NCI-H345 treated with DMSO at 0.1 percent for 48 hours (cell line): ENCODE data around the gene TJP2.
"Not testable (repeated sequence)": the region's sequence is repeated elsewhere in the genome, so short reads cannot be mapped to it uniquely, and the experiment has no call there.

Experiments used
- DNase-seq: peaks from one replicate; lab custom pipeline; 2025; ENCODE audit not compliant: unreplicated experiment; lab: John Stamatoyannopoulos, UW

TJP2 gene

DNA sequence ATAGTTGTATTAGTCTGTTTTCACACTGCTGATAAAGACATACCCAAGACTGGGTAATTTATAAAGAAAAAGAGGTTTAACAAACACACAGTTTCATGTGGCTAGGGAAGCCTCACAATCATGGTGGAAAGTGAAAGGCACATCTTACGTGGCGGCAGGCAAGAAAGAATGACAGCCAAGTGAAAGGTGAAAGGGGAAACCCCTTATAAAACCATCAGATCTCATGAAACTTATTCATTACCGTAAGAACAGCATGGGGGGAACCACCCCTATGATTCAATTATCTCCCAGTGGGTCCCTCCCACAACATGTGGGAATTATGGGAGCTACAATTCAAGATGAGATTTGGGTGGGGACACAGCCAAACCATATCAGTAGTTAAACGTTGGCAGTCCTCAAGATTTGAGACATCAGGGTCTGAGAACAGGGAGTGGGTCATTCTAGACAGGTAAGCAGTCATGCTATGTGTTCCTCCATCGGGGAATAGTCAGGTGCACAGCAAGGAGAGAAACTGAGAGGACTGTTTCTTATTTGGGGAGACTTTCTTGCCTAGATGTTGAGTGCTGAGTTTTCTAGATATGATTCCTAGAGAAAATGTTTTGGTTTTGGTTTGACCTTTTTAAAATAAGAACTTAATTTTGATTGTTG, 105.1 kb downstream of the TJP2 start:
- DNase-seq = no peak

DNA sequence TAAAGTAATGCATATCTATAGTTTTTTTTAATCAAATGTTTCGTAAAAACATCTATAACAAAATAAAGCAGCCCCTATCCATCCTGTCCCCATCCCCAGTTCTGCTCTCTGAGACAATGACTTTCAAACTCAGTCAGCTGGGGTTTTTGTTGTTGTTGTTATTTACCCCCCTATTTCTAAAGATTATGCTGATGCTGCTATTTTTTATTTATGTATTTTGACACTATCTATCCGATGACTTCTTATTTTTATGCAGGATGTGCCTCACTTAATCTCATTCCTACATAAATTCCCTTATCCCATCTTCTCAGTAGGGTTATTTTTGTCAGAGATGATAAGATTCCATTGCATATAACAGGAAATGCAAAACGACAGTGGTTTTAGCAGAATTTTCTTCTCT, 105.7 kb downstream of the TJP2 start:
- no peak for DNase-seq

DNA sequence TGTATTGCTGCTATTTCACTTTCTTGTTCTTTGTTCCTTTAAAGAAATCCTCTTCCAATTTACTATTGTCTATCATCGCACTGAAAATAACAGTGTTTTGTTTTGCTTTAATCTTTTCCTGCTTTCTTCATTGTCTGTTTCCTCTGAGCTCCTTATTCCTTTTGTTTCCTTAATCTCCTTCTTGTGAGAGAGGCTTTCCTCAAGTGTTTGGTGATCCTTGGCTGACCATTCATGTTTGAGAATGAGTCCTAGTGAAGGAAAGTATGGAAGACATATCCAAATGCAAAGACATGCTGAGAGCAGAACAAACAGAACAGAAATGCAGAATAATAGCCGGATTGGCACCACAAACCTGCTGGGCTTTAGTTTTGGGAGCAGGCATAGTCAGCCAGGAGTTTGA, 108.9 kb downstream of the TJP2 start:
- DNase-seq = no peak

DNA sequence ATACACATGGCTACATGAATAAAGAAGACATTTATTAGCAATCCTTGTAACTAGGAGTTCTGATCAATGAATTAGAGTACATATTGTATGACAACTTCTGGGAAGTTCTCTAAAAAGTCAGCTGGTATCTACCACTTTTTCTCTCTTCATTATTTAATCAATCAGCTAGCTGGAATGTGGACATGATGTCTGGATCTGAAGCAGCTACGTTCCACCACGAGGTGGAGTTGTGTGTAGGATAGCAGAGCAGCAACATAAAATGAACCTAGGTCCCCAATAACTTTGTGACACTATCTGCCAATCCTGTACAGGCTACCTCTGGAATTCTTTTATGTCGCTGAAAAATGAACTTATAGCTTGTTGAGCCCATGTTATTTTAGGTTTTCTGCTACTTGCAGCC, 118.0 kb downstream of the TJP2 start:
- no peak for DNase-seq

DNA sequence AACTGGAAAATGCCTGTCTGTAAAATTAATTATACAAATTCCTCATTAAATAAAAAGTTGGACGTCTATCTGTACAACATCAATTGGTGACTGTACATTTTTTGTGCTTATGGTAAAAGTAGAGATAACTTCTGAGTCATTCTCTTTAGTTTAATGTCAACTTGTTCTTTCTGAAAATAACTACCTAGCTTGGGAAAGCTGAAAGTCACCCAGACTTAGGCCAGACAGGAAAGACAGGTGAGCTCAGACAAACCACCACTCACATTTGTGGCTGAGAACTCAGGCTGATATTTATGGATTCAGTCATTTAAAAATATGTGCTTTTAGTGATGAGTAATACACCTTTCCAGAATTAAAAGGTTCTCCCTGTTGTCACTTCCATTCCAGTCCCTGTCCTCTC, 119.1 kb downstream of the TJP2 start:
- DNase-seq = no peak

DNA sequence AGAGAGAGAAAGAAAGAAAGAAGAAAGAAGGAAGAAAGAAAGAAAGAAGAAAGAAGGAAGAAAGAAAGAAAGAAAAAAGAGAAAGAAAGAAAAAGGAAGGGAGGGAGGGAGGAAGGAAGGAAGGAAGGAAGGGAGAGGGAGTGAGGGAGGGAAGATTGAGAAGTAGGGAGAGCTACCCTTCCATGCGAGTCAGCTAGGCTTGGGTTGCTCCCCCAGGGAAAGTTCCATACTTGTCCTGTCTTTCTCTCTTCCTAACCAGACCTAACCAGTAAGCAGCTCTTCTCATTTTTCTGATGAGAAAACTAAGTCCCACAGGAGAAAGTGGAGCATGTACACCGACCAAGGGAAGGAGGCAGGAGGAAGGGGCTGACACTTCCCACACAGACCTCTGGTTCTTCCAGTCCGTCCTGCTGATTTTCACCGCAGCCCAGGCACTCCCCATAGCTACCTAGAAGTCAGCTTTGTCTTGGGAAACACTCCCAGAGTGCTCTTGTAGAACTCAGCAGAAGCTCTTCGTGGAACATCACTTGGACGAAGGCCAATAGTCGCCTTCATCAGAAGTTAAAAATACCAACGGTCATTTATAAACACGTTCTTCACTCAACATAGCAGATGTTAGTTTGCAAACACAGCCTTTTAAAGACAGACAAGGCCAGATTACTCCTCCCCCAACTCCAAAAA, 121.9 kb downstream of the TJP2 start:
- no peak for DNase-seq

DNA sequence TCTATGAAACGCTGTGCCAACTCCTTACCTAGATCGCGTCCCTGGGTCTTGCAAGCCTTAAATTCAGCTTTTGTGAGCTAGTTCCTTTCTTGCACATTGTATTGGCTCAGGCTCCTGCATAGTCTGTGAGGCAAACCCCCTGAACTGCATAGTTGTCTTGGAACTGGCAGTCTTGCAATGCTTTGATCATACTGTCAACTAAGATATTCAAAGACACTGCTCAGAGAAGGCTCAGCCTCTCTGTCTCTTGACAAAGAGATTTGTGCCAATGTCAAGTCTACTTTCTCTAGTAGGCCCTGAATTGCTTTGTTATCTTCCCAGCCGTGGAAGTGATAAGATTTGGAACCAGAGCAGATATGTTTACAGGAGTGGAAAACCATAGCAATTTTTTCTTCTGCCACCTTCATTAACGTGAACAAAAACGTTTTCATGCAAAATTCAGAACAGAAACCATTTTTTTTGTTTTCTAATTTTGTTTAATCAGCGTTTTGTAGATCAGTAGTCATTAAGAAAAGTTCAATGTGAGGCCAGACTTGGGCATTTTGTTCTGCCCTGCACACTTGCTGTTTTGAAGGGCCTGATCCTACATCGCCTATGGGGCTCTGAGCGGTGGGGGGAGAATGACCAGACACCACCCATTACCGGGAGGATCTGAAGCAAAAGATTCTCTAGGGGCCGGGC, 123.4 kb downstream of the TJP2 start:
- DNase-seq = no peak

DNA sequence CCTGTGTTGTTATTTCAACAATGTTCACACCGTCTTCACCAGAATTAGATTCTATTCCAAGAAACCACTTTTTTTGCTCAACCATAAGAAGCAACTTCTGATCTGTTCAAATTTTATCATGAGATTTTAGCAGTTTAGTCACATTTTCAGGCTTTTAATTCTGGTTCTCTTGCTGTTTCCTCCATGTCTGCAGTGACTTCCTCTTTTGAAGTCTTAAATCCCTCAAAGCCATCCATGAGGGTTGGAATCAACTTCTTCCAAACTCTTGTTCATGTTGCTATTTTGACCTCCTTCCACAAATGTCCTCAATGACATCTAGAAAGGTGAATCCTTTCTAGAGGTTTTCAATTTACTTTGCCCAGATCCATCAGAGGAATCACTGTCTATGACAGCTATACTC, 125.2 kb downstream of the TJP2 start:
- DNase-seq = no peak

DNA sequence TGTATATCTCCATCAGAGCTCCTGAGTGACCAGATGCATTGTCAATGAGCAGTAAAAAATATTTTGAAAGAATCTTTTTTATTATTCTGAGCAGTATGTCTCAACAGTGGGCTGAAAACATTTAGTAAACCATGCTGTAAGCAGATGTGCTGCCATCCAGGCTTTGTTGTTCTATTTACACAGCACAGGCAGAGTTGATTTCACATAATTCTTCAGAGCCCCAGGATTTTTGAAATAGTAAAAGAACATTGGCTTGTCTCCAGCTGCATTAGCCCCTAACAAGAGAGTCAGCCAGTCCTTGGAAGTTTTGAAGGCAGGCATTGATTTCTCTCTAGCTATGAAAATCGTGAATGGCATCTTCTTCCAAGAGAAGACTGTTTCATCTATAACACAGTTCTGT, 125.7 kb downstream of the TJP2 start:
- no peak for DNase-seq

DNA sequence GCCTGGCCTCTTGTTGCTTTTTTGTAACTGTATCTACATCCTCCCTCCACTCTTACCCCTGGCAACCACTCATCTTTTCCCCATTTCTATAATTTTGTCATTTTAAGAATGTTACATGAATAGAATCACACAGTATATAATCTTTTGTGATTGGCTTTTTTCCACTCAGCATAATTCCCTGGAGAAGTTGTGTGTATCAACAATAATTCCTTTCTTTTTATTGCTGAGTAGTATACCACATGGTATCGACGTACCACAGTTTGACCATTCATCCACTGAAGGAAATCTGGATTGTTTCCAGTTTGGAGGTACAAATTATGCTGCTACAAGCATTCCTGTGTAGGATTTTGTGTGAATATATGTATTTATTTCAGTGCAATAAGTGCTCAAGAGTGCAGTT, 129.3 kb downstream of the TJP2 start:
- no peak for DNase-seq

DNA sequence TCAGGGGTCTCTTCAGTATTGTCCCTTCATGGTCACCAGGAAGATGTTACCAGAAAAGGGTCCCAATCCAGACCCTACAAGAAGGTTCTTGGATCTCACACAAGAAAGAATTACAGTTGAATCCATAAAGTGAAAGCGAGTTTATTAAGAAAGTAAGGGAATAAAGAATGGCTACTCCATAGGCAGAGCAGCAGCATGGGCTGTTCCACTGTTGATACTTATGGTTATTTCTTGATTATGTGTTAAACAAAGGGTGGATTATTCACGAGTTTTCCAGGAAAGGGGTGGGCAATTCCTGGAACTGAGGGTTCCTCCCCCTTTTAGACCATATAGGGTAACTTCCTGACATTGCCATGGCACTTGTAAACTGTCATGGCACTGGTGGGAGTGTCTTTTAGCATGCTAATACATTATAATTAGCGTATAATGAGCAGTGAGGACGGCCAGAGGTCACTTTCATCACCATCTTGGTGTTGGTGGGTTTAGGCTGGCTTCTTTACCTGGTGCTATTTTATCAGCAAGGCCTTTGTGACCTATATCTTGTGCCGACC, 132.9 kb downstream of the TJP2 start:
- DNase-seq = not testable (repeated sequence)

DNA sequence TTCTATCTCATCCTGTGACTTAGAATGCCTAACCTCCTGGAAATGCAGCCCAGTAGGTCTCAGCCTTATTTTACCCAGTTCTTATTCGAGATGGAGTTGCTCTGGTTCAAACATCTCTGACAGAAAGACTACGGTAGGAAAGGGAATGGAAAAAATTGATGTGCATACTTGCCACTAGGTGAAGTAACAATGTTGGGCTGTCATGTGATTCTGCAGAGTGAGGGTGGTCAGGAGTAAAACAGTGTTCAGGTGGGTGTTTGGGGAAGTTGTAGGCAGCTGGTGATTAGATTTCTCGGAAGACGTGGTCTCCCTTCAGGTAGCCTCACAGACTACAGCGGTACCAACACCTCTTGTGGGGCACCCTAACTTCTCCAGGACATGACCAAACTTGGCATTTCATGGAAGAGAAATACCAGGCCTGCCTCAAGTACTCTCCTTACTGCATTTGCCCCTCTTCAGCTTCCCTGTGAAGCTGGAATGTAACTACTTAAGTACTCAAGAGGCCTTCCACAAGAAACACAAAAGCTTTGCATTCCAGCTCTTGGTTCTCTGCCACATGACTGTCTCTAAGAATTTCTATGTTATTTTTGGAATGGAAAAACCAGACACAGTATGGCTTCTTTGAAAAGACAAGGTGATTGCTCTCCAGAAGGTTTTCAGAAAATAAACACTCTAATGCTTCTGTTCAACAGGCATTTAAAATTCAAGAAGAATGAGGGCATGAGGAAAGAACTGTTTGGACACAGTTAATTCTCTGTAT, 133.5 kb downstream of the TJP2 start:
- no peak for DNase-seq

DNA sequence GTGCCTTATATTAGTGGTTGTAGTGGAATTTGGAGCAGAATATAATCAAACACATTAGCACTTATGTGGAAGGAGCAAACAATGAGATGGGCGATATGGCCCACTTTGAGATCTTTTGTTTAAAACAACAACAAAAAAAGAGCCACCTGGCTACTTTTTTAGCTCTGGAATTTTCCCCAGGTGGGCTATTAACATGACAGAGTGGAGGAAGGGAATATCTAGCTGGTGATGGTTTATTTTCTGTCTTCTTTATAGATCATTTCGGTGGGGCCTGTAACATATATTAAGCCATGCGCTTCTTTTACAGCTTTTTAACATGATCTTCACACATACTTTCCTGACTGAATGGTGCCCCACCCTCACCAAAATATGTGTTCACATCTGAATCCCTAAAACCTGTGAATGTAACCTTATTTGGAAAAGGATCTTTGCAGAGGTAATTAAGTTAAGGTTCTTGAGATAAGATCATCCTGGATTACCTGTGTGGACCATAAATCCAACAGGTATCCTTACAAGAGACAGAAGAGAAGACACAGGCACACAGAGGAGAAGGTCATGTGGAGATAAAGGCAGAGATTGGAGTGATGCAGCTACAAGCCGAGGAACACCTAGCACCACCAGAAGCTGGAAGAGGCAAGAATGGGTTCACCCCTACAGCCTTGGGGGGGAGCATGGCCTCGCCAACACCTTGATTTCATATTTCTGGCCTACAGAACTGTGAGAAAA, 134.3 kb downstream of the TJP2 start:
- DNase-seq = no peak

DNA sequence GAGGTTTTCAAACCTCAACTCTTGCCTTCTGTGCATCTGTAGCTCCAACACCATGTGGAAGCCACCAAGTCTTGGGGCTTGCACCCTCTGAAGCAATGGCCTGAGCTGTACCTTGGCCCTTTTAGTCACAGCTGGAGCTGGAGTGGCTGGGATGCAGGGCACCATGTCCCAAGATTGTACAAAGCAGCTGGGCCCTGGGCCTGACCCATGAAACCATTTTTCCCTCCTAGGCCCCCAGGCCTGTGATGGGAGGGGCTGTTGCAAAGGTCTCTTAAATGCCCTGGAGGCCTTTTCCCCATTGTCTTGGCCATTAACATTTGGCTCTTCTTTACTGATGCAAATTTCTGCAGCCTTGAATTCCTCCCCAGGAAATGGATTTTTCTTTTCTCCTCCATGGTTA, 139.1 kb downstream of the TJP2 start:
- no peak for DNase-seq

DNA sequence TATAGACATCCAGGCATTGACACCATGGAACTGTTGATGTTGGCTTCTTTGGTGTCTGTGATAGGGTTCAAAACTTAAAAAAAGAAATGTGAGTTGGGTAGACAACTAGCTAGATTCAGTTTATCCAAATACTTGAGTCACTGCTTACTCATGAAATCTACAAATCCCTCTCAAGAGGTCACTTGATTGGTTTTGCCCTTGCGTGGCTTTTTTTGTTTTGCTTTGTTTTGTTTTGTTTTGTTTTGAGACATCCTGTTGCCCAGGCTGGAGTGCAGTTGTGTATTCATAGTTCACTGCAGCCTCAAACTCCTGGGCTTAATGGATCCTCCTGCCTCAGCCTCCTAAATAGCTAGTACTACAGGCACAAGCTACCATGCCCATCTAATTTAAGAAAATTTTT, 140.5 kb downstream of the TJP2 start:
- DNase-seq = no peak

DNA sequence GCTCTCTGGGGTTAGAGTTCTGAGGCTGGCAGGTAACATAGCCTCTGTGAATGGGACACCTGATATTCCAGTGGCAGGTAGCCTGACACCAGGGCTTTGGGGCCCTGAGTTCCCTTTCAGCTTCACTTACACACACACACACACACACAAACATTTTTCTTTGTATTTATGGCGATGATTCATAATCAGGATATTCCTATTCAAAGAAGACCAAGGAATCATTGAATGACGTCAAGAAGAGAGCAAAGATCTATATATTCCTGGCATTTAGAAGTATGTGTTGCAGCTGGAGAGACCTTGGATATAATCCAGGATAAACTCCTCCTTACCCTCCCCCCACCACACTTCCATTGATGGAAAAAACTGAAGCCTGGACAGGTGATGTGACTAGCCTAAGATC, 143.0 kb downstream of the TJP2 start:
- DNase-seq = no peak

DNA sequence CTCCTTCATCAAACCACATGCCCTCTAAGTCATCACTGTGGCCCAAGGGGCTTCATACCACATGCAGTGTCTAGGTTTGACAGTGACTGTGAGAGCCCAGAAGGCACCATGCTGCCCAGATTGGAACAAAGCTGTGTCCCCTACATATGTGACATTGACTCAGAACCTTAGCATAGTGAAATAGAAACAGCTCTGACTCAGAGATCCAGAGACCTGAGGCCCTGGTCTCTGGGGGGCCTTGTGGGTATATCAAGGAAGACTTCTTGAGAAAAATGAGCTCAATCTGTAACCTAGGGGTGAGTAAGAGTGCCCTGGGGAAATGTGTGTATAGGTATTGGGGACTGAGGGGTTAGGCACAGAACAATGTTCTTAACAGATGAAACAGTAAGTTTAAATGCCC, 143.8 kb downstream of the TJP2 start:
- no peak for DNase-seq

DNA sequence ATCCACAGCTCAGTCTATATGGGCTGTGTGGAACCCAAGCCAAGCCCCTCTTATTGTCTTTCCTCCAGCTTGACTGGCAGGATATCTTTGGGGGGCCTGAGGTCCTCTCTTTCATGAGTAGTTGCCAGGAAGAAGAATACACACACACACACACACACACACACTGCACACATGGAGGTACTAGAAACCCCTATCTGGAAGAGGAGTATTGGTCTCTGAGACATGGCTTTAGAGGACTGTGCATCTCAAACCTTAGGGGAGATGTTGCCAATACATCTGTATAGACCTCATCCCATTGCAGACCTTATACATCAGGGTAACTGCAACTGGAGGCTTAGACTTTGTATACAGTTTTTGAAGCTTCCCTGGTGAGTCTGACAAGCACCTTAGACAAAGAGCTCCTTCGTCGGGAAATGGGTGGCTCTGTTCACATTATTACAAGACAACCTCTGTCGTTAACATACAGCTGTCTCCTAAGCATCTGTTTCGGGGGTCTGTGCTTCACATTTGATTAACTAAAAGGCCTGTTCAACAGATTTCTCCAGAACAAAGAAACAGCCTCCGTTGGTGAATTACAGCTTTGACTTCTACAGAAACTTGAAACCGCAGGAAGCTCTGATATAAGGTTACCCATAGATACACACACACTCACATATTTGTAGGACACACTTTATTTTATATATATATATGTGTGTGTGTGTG, 145.4 kb downstream of the TJP2 start:
- DNase-seq = peak; percentile 31

DNA sequence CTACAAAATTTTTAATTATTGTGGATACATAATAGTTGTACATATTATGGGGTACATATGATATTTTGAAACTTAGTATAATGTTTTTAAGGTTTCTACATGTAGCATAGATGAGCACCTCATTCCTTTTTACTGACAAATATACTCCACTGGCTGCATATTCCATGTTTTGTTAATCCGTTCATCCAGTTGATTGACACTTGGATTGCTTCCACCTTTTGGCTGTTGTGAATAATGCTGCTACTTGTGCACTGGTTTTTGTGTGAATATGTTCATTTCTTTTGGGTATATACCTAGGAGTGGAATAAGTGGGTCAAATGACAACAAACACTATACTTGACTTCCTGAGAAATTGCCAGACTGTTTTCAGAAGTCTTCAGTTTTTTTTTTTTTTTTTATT, 148.2 kb downstream of the TJP2 start:
- DNase-seq = no peak

DNA sequence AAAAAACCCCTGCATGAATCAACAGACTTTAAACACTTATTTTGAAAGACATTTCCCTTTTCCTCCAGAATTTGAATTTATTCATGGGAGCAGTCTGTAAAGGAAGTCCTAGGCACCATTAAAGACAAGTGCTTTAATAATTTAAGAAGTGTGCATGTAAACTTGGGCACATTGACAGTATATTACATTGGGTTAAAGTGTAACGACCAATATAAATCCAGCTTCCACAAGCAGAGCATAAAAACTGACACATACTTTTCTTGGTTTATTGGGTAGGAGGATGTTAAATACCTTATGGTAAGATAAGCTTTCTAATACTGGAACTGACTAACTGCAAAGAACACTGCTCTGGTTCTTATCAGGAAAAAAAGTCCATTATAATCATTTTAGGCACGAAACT, 149.8 kb downstream of the TJP2 start:
- no peak for DNase-seq
